Activated T-helper 17 cell treated with anti-CD3 and anti-CD28 coated beads, Interleukin-2, amount 50 U/mL, for 72 hours (primary cell): ENCODE results near the gene POLR2I. TPM values are rescaled to one million over a fixed set of nuclear protein-coding genes. Genes with fewer than 3 reads are reported as not detected.
"Not testable (repeated sequence)": the region's sequence is repeated elsewhere in the genome, so short reads cannot be mapped to it uniquely, and the experiment has no call there.

Experiments used
- ATAC-seq: fragments of 150-1000 bp; cut with Tn5 transposase; replicated peaks from 2 replicates; pipeline ENCODE4 v1.10.0; 2021; ENCODE audit warnings: mild to moderate bottlenecking, moderate library complexity
- H3K27ac Mint-ChIP-seq: one replicate; pipeline ENCODE4 v1.8.0; 2022; ENCODE audit warnings: mixed read lengths
- H3K27me3 Mint-ChIP-seq: one replicate; pipeline ENCODE4 v1.8.0; 2022; ENCODE audit warnings: mixed read lengths
- H3K36me3 Mint-ChIP-seq: one replicate; pipeline ENCODE4 v1.8.0; 2022; ENCODE audit warnings: low read depth, mild to moderate bottlenecking, mixed read lengths
- H3K4me1 Mint-ChIP-seq: one replicate; pipeline ENCODE4 v1.8.0; 2022; ENCODE audit warnings: mixed read lengths
- H3K4me3 Mint-ChIP-seq: one replicate; pipeline ENCODE4 v1.8.0; 2022; ENCODE audit warnings: mild to moderate bottlenecking, mixed read lengths
- H3K9me3 Mint-ChIP-seq: one replicate; pipeline ENCODE4 v1.8.0; 2022; ENCODE audit warnings: mixed read lengths
- total RNA-seq, 2 donors: library from RNA; stranded (reverse); gene quantifications; one replicate each; pipeline ENCODE4 v1.2.3, GENCODE V29; 2022

The POLR2I gene
- total RNA-seq, 2 donors from 2014 or later: 32.4 to 58.0 TPM

GRCh38 chr19:36072081-36072480 is 42.6 kb downstream of the POLR2I start:
- no peak overlapping the region for H3K27ac Mint-ChIP-seq
- H3K27me3 Mint-ChIP-seq: no peaks in the 10 kb centered on the region
- peaks cover 5% of the 10 kb centered on the region for H3K4me1 Mint-ChIP-seq
- no peak overlapping the region for H3K4me3 Mint-ChIP-seq
- peaks cover 43% of the 10 kb centered on the region for H3K36me3 Mint-ChIP-seq
- ATAC-seq: no peak
- H3K9me3 Mint-ChIP-seq: no peaks in the 10 kb centered on the region

- H3K27ac Mint-ChIP-seq, H3K4me3 Mint-ChIP-seq, H3K4me1 Mint-ChIP-seq, ATAC-seq, H3K9me3 Mint-ChIP-seq, H3K27me3 Mint-ChIP-seq: not testable (repeated sequence)
- peaks cover 32% of the 10 kb centered on the region for H3K36me3 Mint-ChIP-seq
Measured at GRCh38 chr19:36068810-36069499, 45.7 kb downstream of the POLR2I start.

GRCh38 chr19:36067681-36068080 is 47.0 kb downstream of the POLR2I start:
- Mint-ChIP-seq H3K9me3 (no peaks in the 10 kb centered on the region), H3K36me3 (peaks cover 22% of the 10 kb centered on the region), H3K27me3 (no peaks in the 10 kb centered on the region), H3K27ac (no peak overlapping the region), H3K4me1 (peaks cover 5% of the 10 kb centered on the region), H3K4me3 (no peak overlapping the region)
- no peak for ATAC-seq

GRCh38 chr19:36064826-36065225 is 49.8 kb downstream of the POLR2I start:
- no peaks in the 10 kb centered on the region for H3K9me3 Mint-ChIP-seq

More at GRCh38 chr19:36064826-36065225, 49.8 kb downstream of the POLR2I start:
- Mint-ChIP-seq H3K27ac (no peak overlapping the region), H3K36me3 (peaks cover 10% of the 10 kb centered on the region), H3K4me1 (no peaks in the 10 kb centered on the region), H3K4me3 (no peak overlapping the region), H3K27me3 (no peaks in the 10 kb centered on the region)
- ATAC-seq: no peak

Other genes starting within 250 kb of the POLR2I start
- 1 to 10 TPM; 2.3 to 2.6 TPM for gene APLP1, start 246.3 kb downstream of the POLR2I start, total RNA-seq
- 100 to 1,000 TPM in 1 of 2 donors, 10 to 100 TPM in 1; 35.8 to 113 TPM for gene NFKBID, start 214.3 kb downstream of the POLR2I start, total RNA-seq
- gene HCST, start 212.3 kb downstream of the POLR2I start, total RNA-seq: 10 to 100 TPM; 45.5 to 47.6 TPM
- not detected for gene TYROBP, start 206.6 kb downstream of the POLR2I start, total RNA-seq
- gene LRFN3, start 178.5 kb downstream of the POLR2I start, total RNA-seq: 10 to 100 TPM in 1 of 2 donors, 1 to 10 TPM in 1; 9.8 to 15.1 TPM
- 10 to 100 TPM; 17.5 to 26.0 TPM for gene SDHAF1, start 119.7 kb downstream of the POLR2I start, total RNA-seq
- gene SYNE4, start 106.1 kb downstream of the POLR2I start, total RNA-seq: 1 to 10 TPM; 1.5 to 3.9 TPM
- gene ALKBH6, start 100.7 kb downstream of the POLR2I start, total RNA-seq: 10 to 100 TPM; 39.1 to 69.6 TPM
- gene CLIP3, start 82.0 kb downstream of the POLR2I start, total RNA-seq: 1 to 10 TPM in 1 of 2 donors, under 1 TPM in 1; 0.89 to 7.1 TPM
- 1 to 10 TPM; 2.3 to 7.9 TPM for gene THAP8, start 60.6 kb downstream of the POLR2I start, total RNA-seq
- gene WDR62, start 60.0 kb downstream of the POLR2I start, total RNA-seq: 10 to 100 TPM; 19.3 to 33.2 TPM
- gene OVOL3, start 3.7 kb downstream of the POLR2I start, total RNA-seq: not detected
- gene TBCB, start 593 bp upstream of the POLR2I start, total RNA-seq: 100 to 1,000 TPM; 105 to 162 TPM
- 100 to 1,000 TPM; 259 to 374 TPM for gene CAPNS1, start 25.2 kb upstream of the POLR2I start, total RNA-seq
- not detected for gene COX7A1, start 37.6 kb upstream of the POLR2I start, total RNA-seq
- gene ZNF565, start 99.8 kb upstream of the POLR2I start, total RNA-seq: 1 to 10 TPM; 3.0 to 6.5 TPM
- 10 to 100 TPM; 72.8 to 83.8 TPM for gene ZNF146, start 100.2 kb upstream of the POLR2I start, total RNA-seq